ENCODE data around the gene TMED4. TPM values are rescaled to one million over a fixed set of nuclear protein-coding genes. Genes with fewer than 3 reads are reported as not detected.

Gene TMED4
- total RNA-seq, 1 experiment from 2014 or later, result 67.3 TPM

- ChIA-PET CTCF (no interaction called here), POLR2A (no interaction called here), RAD21 (ENCODE audit: low non-redundant PET in 1 of 2, low total read pairs in 2 of 2, uncharacterized antibody in 2 of 2, unreplicated experiment in 2 of 2) (no interaction called here)
- TF ChIP-seq CEBPB (IDR thresholded peaks at IDR 0.05; ENCODE audit: low read depth), result no peak
- TF ChIP-seq ZNF274 (IDR thresholded peaks at IDR 0.05; ENCODE audit: low read depth, low read length), result no peak
- TF ChIP-seq, protein P1, sequence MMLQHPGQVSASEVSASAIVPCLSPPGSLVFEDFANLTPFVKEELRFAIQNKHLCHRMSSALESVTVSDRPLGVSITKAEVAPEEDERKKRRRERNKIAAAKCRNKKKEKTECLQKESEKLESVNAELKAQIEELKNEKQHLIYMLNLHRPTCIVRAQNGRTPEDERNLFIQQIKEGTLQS (IDR thresholded peaks at IDR 0.05), result no peak
- TF ChIP-seq CBX3 (IDR thresholded peaks at IDR 0.05; ENCODE audit: low read depth), result no peak
- no peak for TF ChIP-seq YY1 (IDR thresholded peaks at IDR 0.05; ENCODE audit: extremely low read depth, insufficient replicate concordance, low read depth, low read length)
- TF ChIP-seq ZFX (IDR thresholded peaks at IDR 0.05), result no peak
- Histone ChIP-seq H3K9me3 (ENCODE audit: control insufficient read depth in 1 of 2, insufficient read depth in 1 of 2, low read depth in 1 of 2, low read length in 2 of 2) (no peaks in the 10 kb centered on the region), H4K20me1 (ENCODE audit: insufficient read depth) (no peaks in the 10 kb centered on the region), H3K4me3 (replicated peaks in 1 of 2; ENCODE audit: low read depth in 1 of 2, low read length in 2 of 2) (no peak overlapping the region), H3K27me3 (ENCODE audit: insufficient read depth, low read length) (no peaks in the 10 kb centered on the region), H3K79me2 (ENCODE audit: insufficient read depth, low read length) (peaks cover 68% of the 10 kb centered on the region), H3K27ac (ENCODE audit: low read depth, low read length) (no peak overlapping the region), H3K36me3 (ENCODE audit: control insufficient read depth in 1 of 2, insufficient read depth in 2 of 2, low read length in 2 of 2) (no peaks in the 10 kb centered on the region), H3K9ac (ENCODE audit: low read length) (no peak overlapping the region), H2AFZ (ENCODE audit: low read depth, low read length, poor library complexity, severe bottlenecking) (no peak overlapping the region), H3K9me2 (ENCODE audit: insufficient read depth) (no peaks in the 10 kb centered on the region), H3K4me1 (ENCODE audit: control insufficient read depth in 1 of 2, insufficient read depth in 2 of 2, low read length in 2 of 2) (peaks cover 17 to 32% of the 10 kb centered on the region in 2 experiments), H3K4me2 (ENCODE audit: low read length) (peak overlapping the region; percentile 8; the same call in 1 of the 2 replicates)
- DNase-seq (ENCODE audit: low read depth, low spot score), result no peak
- intact Hi-C loops (cut with micrococcal nuclease), result loop anchor here (5.0 kb wide), 1 partner anchor 138 kb away; the partner anchor contains the start of gene ZMIZ2
- BruUV-seq (replicated peaks), result no TSS peak
- ATAC-seq, result no peak
These were observed 27.1 kb upstream of the TMED4 start for GRCh38 chr7:44608916-44609648.
